ENCODE data around the gene ADARB1. TPM values are rescaled to one million over a fixed set of nuclear protein-coding genes. Genes with fewer than 3 reads are reported as not detected.

ADARB1 gene
- total and polyA plus RNA-seq, 5 donors, result 9.1 to 23.8 (median 19.2) TPM

DNA sequence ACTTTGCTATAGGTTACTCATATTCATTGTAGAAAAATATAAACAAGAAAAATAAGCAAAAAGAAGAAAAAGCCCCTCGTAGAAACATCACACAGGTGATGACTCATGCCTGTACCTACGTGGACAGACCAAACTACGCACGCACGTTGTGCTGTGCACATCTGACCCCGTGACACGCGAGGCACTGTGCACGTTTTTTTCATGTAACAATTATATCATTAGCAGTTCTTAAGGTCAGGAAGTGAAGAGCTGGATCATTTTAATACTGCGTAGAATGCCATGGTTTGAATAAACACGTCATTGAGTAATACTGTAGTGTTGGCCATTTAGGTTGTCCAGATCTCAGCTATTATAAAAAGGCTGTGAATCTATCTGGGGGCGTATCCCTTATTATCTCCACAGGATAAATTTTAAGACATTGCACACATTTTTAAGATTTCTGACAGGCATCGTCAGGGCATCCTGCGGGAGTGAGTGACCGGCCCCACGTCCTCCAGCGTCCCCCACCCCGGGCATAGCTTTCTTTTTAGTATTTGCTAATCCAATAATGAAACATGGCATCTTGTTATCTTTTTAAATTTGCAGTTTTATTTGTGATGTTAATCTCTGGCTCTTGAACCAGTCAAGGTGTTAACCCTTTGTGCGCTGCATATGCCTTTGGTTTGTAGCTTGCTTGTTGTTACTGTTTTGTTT is 23.4 kb upstream of the ADARB1 start:
- Histone ChIP-seq H3K4me3 (ENCODE audit: low read length) (no peak overlapping the region), H3K27ac (ENCODE audit: low read length) (no peak overlapping the region), H3K4me1 (ENCODE audit: control insufficient read depth, insufficient read depth, low read length) (no peaks in the 10 kb centered on the region), H3K27me3 (ENCODE audit: control insufficient read depth, insufficient read depth) (no peaks in the 10 kb centered on the region), H3K9me3 (ENCODE audit: control insufficient read depth, low read length) (no peaks in the 10 kb centered on the region)
- intact Hi-C loops (cut with DNase I), result no loop called here
- 72% methylated on average over 19 of the region's 19 CpGs for WGBS
- no peak for DNase-seq
- ATAC-seq, result peak in 1 of 2 donors; percentile 20

DNA sequence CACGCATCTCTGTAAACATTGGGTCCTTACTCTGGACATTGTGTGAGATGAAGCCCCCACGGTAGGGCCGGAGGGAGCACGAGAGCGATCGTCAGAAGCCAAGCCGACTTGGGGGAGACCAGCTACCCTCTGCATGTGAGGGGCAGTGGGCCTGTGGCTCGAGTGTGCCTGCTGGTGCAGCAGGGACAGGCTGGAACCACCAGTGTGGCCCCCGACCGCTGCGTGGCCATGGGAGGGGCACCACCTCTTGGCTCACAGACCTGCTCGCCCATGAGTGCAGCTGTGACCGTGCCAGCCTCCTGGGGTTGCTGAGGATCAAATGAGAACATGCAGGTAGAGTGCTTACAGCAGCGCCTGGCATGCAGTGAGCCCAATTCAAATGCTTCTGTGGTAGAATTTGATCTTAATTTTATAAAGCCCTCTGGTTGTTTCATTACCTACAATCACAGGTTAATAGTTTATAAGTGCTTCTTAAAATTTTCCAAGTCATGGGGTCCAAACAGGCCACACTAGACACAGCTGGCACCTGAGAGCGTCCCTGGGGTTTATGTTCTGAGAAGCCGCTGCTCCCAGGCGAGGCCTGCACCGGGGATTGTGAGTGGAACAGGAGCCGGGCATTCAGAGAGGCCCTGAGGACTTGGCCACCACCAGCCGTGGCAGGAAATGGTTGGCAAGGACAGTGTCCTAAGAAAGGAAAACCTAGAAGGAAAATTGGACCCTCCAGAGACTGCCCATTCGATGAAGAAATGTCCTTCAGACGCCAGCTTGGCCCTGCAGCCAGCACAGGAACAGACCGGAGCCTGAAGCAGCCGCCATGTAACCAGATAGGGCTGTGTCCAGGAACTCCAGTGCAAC is 22.6 kb upstream of the ADARB1 start:
- no peaks in the 10 kb centered on the region for H3K9me3 ChIP-seq (ENCODE audit: control insufficient read depth, low read length)
- no peaks in the 10 kb centered on the region for H3K27me3 ChIP-seq (ENCODE audit: control insufficient read depth, insufficient read depth)
- DNase-seq (no peak), ATAC-seq (no peak)
- 81% methylated on average over 24 of the region's 24 CpGs for WGBS
- H3K4me3 ChIP-seq (ENCODE audit: low read length), result no peak overlapping the region
- no peaks in the 10 kb centered on the region for H3K4me1 ChIP-seq (ENCODE audit: control insufficient read depth, insufficient read depth, low read length)
- H3K27ac ChIP-seq (ENCODE audit: low read length), result no peak overlapping the region
- intact Hi-C loops (cut with DNase I), result no loop called here

DNA sequence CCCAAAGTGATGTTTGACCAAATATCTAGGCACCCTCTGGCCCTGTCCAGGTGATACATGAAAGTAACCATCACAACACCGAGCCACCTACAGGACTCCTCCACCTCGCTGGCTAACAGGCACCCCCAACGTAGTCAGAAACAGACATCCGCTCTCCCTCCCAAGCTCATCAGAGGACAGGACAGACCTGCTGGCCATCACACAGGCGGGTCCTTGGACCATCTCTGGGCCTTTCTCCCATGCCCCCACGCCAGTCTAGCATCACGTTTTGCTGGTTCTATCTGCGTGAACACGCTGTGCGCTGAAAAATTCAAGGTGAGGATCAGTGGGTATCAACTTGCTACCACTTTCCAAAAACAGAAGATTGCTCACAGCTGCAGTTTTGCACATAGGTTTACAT is 21.4 kb upstream of the ADARB1 start:
- no peak for ATAC-seq

DNA sequence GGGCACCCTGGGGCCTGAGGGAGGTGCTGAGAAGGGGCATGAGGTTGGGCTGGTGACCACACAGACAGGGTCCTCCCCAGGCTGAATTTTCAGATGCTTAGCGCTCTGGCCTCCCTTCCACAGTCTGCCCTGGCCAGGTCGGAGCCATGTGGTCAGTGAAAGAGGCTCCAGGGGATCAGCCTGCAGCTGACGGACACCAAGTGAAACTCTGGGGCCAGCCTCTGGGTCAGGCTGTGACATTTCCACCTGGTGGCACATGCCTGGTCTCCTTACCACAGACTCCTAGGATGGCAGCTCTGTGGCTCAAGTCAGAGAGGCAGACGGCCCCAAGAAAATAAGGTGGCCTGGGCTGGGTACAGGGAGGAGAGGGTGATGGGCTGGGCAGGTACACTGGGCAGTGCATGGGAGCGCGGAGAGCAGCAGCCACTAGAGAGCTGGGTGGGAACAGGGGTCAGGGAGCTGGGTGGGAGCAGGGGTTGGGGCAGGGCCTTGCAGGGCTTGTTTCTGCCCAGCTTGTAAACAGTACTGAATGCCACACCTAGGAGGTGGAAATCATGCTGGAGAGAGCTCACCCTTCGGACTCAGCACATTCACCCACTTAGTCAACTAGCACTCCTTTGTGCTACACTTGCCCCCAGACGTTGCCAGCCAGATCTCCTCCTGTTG is 20.7 kb upstream of the ADARB1 start:
- H3K27me3 ChIP-seq (ENCODE audit: control insufficient read depth, insufficient read depth), result no peaks in the 10 kb centered on the region
- H3K4me3 ChIP-seq (ENCODE audit: low read length), result no peak overlapping the region
- WGBS, result 90% methylated on average over 8 of the region's 8 CpGs
- H3K27ac ChIP-seq (ENCODE audit: low read length), result no peak overlapping the region
- intact Hi-C loops (cut with DNase I), result no loop called here
- H3K4me1 ChIP-seq (ENCODE audit: control insufficient read depth, insufficient read depth, low read length), result no peaks in the 10 kb centered on the region
- DNase-seq, result peak in 1 of 3 donors; percentile 37
- no peak for ATAC-seq
- no peaks in the 10 kb centered on the region for H3K9me3 ChIP-seq (ENCODE audit: control insufficient read depth, low read length)

More for the DNA sequence above, 21.4 kb upstream of the ADARB1 start:
- H3K9me3 ChIP-seq (ENCODE audit: control insufficient read depth, low read length), result no peaks in the 10 kb centered on the region
- H3K27me3 ChIP-seq (ENCODE audit: control insufficient read depth, insufficient read depth), result no peaks in the 10 kb centered on the region
- no peak for DNase-seq
- no peaks in the 10 kb centered on the region for H3K4me1 ChIP-seq (ENCODE audit: control insufficient read depth, insufficient read depth, low read length)
- WGBS, result 75% methylated on average over 10 of the region's 10 CpGs
- intact Hi-C loops (cut with DNase I), result no loop called here
- H3K27ac ChIP-seq (ENCODE audit: low read length), result no peak overlapping the region
- H3K4me3 ChIP-seq (ENCODE audit: low read length), result no peak overlapping the region

DNA sequence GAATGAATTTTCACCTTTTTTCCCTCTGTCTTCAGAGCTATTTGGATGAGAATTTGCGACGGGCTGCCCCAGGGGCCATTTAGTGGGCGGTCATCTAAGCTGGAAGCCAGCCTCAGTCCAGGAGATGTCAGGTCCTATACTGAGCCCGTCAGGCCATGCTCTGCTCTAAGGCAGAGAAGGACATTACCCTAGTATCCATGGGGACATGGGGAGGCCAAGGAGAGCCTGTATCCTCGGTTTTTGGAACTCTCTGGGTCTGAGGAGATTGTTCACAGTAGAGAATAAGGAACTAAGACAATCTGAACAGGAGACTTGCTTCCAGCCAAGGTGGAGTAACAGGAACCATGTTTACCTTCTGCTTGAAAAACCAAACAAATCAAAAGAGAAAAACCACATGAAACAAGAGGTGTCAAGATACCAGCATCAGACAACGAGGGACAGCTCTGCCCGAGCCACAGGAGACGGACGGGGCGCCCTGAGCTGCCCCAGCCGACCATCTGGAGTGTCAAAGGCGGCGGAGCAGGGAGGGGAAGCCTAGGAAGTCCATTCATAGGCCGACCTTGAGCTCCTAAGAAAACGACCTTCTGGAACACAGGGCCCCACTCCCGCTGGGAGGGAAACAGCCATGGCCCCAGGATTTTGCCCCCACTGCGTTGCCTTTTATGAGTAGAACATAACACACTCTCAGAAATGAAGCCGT is 20.0 kb upstream of the ADARB1 start:
- 85% methylated on average over 18 of the region's 18 CpGs for WGBS
- ATAC-seq (no peak), DNase-seq (no peak)
- no peaks in the 10 kb centered on the region for H3K4me1 ChIP-seq (ENCODE audit: control insufficient read depth, insufficient read depth, low read length)
- H3K27ac ChIP-seq (ENCODE audit: low read length), result no peak overlapping the region
- no peak overlapping the region for H3K4me3 ChIP-seq (ENCODE audit: low read length)
- no peaks in the 10 kb centered on the region for H3K9me3 ChIP-seq (ENCODE audit: control insufficient read depth, low read length)
- no peaks in the 10 kb centered on the region for H3K27me3 ChIP-seq (ENCODE audit: control insufficient read depth, insufficient read depth)
- intact Hi-C loops (cut with DNase I), result no loop called here

DNA sequence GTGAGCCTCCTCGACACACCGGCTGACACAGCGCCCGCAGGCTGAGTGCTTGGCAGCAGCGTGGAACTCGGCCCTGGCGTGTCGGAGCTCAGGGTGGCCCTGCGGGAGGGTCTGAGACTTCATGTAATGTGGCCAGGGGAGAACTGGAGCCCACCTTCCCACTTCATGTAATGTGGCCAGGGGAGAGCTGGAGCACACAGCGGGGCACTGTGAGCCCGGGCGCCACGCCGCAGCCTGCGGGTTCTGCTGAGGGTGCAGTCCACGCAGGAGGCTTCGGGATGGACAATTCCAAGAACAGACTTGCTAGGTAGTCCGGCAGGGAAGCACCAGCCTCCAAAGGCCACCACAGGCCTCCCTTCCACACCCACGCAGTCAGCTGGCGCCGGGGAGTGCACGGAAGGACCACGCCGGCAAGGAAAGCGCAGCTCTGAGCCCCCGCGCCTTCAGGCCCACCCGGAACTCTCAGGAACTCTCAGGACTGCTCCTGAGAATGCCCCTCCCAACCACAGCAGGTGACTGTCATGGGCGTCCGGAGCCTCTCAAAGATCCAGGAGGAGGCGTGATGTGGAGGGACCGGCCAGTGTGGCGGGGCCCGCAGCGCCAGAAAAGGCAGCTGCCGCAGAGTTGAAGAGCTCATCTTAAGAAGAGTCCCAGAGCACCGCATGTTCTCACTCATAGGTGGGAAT is 19.3 kb upstream of the ADARB1 start:
- Histone ChIP-seq H3K27ac (ENCODE audit: low read length) (no peak overlapping the region), H3K4me1 (ENCODE audit: control insufficient read depth, insufficient read depth, low read length) (no peaks in the 10 kb centered on the region), H3K4me3 (ENCODE audit: low read length) (no peak overlapping the region), H3K9me3 (ENCODE audit: control insufficient read depth, low read length) (no peaks in the 10 kb centered on the region), H3K27me3 (ENCODE audit: control insufficient read depth, insufficient read depth) (no peaks in the 10 kb centered on the region)
- ATAC-seq (peak in 1 of 2 donors; percentile 26), DNase-seq (peak in 1 of 3 donors; percentile 59)
- intact Hi-C loops (cut with DNase I), result no loop called here
- 82% methylated on average over 37 of the region's 37 CpGs for WGBS

DNA sequence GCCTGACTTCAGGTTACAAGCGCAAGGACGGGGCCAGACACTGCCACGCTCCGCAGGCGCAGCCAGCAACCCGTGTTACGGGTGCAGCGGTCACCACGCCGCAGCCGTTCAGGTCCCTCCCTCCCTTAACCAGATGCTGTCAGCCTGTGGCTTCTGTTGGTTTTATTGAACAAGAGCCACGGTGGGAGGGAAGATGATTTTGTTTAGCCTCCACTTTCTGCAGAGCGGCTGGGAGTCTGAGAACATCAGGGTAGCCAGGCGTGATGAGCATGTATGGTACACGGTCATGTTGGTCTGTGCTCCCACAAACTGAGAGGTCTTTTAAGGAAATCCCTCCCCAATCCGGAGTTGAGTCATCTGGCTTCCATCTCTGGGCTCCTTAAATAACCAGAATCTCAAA is 18.5 kb upstream of the ADARB1 start:
- WGBS, result 54% methylated on average over 16 of the region's 16 CpGs

DNA sequence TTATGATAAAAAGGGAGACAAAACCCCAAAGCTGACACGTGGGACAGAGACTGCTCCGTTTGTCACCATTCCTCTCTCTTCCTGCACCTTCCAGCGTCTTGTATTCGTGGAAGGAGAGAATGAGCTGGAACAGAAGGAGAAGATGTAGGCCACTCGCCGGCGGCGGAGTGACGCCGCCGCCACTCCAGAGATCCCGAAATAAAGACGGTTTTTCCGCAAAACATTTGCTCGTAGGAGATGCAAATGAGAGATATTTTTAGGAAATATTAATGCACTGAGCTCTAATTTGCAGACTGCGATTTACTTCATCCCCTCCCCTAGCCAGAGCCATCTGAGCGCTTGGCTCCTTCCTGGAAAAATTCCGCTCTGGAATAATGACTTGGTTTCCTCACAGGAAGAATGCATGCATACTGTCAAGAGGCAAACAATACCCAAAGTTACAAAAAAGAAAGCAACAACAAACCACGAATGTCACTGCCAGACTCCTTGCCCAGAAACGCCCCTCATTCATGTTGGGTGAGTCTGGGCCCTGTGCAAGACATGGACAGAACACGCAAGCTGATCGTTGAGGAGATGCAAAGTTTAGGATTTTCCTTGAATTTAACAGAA is 18.0 kb upstream of the ADARB1 start:
- DNase-seq (no peak), ATAC-seq (peak; percentile 9 to 61)
- H3K27ac ChIP-seq (ENCODE audit: low read length), result peak overlapping the region; percentile 31
- H3K9me3 ChIP-seq (ENCODE audit: control insufficient read depth, low read length), result no peaks in the 10 kb centered on the region
- H3K4me1 ChIP-seq (ENCODE audit: control insufficient read depth, insufficient read depth, low read length), result no peaks in the 10 kb centered on the region
- no peak overlapping the region for H3K4me3 ChIP-seq (ENCODE audit: low read length)
- WGBS, result 69% methylated on average over 22 of the region's 22 CpGs
- intact Hi-C loops (cut with DNase I), result no loop called here
- H3K27me3 ChIP-seq (ENCODE audit: control insufficient read depth, insufficient read depth), result no peaks in the 10 kb centered on the region

More for the DNA sequence above, 18.5 kb upstream of the ADARB1 start:
- H3K27me3 ChIP-seq (ENCODE audit: control insufficient read depth, insufficient read depth), result no peaks in the 10 kb centered on the region
- H3K9me3 ChIP-seq (ENCODE audit: control insufficient read depth, low read length), result no peaks in the 10 kb centered on the region
- DNase-seq, result peak in 1 of 3 donors; percentile 47
- peak overlapping the region; percentile 5 for H3K27ac ChIP-seq (ENCODE audit: low read length)
- no peaks in the 10 kb centered on the region for H3K4me1 ChIP-seq (ENCODE audit: control insufficient read depth, insufficient read depth, low read length)
- intact Hi-C loops (cut with DNase I), result no loop called here
- no peak overlapping the region for H3K4me3 ChIP-seq (ENCODE audit: low read length)
- no peak for ATAC-seq

DNA sequence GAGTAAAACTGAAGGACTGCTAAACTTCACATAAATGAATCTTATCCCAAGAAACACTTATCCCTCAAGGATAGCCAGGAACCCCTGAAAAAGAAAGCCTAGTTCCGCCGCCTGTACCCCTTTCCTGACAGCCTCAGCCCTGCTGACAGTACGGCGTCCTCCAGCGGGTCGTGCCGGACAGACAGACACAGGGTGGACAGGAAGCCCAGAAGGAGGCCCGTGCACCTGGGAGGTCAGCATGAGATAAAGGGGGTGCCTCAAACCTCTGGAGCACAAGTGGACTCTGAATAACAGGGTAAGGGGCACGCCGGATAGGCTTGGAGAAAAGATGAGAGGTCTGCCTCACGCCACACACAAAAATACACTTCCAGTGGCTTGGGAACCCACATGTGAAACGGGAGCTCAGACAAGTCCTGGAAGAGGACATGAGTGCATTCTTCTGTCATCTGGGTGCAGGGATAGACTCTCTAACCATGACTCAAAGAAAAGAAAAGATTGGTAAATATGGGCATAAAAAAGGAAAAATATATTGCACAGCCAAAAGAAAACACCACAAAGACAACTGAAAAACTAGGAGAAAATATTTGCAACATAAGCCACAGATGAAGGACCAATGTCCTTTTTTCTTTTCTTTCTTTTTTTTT is 17.3 kb upstream of the ADARB1 start:
- H3K9me3 ChIP-seq (ENCODE audit: control insufficient read depth, low read length), result no peaks in the 10 kb centered on the region
- H3K4me1 ChIP-seq (ENCODE audit: control insufficient read depth, insufficient read depth, low read length), result no peaks in the 10 kb centered on the region
- H3K27ac ChIP-seq (ENCODE audit: low read length), result peak overlapping the region; percentile 18
- no peak overlapping the region for H3K4me3 ChIP-seq (ENCODE audit: low read length)
- DNase-seq (no peak), ATAC-seq (no peak)
- WGBS, result 70% methylated on average over 12 of the region's 12 CpGs
- H3K27me3 ChIP-seq (ENCODE audit: control insufficient read depth, insufficient read depth), result no peaks in the 10 kb centered on the region
- intact Hi-C loops (cut with DNase I), result no loop called here

DNA sequence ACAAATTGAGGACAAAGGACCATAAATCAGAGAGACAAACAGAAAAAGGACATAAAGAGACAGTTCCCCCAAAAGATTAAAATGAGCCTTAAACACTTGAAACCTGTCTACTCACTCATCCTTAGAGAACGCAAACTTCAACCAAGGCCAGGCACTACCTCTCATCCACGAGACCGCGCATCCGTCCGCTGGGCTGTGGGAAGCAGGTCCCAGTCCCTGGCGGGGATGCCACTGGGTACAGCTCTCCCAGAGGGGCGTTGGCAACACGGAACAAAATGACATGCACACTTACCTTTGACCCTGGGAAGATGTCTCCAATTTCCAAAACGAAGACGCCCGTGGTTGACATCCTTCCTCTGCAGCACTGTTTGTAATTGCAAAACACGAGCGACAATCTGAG is 16.5 kb upstream of the ADARB1 start:
- WGBS, result 87% methylated on average over 14 of the region's 14 CpGs
- Histone ChIP-seq H3K27ac (ENCODE audit: low read length) (no peak overlapping the region), H3K9me3 (ENCODE audit: control insufficient read depth, low read length) (no peaks in the 10 kb centered on the region), H3K4me1 (ENCODE audit: control insufficient read depth, insufficient read depth, low read length) (no peaks in the 10 kb centered on the region), H3K4me3 (ENCODE audit: low read length) (no peak overlapping the region), H3K27me3 (ENCODE audit: control insufficient read depth, insufficient read depth) (no peaks in the 10 kb centered on the region)
- no peak for DNase-seq
- ATAC-seq, result no peak
- intact Hi-C loops (cut with DNase I), result no loop called here
